ENCODE results near the gene IGF2R.

Gene IGF2R

DNA sequence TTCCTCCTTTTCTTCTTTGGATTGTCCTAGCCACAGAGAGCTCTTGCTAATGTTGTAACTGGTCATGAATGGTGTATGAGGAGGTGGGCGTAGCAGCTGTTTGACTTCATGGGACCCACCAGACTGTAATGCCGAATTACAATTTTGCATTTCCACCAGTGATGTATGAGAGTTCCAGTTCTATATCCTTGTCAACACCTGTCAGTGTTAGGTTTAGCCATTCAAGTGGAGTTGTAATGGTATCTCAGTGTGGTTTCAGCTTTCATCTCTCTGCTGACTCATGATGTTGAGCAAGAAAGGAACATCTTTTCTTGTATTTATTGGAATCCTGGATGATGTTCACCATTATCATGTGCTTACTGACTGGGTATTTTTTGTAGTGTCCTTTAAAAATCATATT is 5.1 kb downstream of the IGF2R start:
- TF ChIP-seq, protein P1, sequence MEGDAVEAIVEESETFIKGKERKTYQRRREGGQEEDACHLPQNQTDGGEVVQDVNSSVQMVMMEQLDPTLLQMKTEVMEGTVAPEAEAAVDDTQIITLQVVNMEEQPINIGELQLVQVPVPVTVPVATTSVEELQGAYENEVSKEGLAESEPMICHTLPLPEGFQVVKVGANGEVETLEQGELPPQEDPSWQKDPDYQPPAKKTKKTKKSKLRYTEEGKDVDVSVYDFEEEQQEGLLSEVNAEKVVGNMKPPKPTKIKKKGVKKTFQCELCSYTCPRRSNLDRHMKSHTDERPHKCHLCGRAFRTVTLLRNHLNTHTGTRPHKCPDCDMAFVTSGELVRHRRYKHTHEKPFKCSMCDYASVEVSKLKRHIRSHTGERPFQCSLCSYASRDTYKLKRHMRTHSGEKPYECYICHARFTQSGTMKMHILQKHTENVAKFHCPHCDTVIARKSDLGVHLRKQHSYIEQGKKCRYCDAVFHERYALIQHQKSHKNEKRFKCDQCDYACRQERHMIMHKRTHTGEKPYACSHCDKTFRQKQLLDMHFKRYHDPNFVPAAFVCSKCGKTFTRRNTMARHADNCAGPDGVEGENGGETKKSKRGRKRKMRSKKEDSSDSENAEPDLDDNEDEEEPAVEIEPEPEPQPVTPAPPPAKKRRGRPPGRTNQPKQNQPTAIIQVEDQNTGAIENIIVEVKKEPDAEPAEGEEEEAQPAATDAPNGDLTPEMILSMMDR (conservative IDR thresholded peaks at IDR 0.05; ENCODE audit: low read depth) = no peak
- no peak overlapping the region for H3K27ac ChIP-seq
- POLR2A ChIA-PET (ENCODE audit: low non-redundant PET) = no interaction called here
- CTCF ChIA-PET = interaction anchor here (0.6 kb wide), 1 partner anchor 26 kb away, joined by 3 read pairs; no protein-coding TSS in a partner anchor
- DNase-seq (ENCODE audit: low spot score) = peak; percentile 45

- CTCF ChIA-PET = no interaction called here
- POLR2A ChIA-PET (ENCODE audit: low non-redundant PET) = no interaction called here
- TF ChIP-seq, protein P1 (conservative IDR thresholded peaks at IDR 0.05; ENCODE audit: low read depth) = no peak
These were observed 6.0 kb downstream of the IGF2R start for GRCh38 chr6:159974932-159975331.

DNA sequence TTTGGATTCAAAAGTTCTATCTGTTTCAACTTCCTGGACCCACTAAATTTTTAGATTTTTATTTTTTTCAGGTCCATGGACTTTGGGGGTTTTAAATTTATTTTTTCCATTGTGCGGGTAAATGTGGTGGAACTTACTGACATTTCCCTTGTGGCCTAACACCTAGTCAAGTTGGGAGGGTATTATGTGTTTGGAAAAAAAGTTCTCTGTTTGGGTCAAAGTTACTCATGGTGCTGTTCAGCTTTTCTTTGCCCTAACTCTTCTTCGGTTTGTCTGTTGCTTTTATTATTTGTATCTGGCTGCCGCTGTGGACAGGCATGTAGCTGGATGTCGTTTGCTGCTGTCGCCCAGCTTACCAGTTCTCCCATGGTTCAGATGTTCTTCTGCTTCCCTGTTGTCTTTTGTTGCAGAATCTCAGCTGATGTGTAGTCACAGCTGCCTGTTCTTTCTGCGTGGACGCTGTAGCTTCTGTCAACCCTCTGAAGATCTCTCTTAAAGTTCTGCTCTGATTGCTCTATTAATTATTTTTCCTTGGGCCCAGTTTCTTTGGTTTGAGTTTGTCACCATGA is 7.9 kb downstream of the IGF2R start:
- TF ChIP-seq, protein P1 (conservative IDR thresholded peaks at IDR 0.05; ENCODE audit: low read depth) = no peak
- POLR2A ChIA-PET (ENCODE audit: low non-redundant PET) = no interaction called here
- H3K27ac ChIP-seq = peak overlapping the region; percentile 87
- CTCF ChIA-PET = interaction anchor here (1.2 kb wide), 1 partner anchor 12 kb away, joined by 3 read pairs; no protein-coding TSS in a partner anchor
- DNase-seq (ENCODE audit: low spot score) = no peak

More at GRCh38 chr6:159974932-159975331, 6.0 kb downstream of the IGF2R start:
- DNase-seq (ENCODE audit: low spot score) = no peak
- H3K27ac ChIP-seq = no peak overlapping the region; the same call in 1 of the 2 replicates

DNA sequence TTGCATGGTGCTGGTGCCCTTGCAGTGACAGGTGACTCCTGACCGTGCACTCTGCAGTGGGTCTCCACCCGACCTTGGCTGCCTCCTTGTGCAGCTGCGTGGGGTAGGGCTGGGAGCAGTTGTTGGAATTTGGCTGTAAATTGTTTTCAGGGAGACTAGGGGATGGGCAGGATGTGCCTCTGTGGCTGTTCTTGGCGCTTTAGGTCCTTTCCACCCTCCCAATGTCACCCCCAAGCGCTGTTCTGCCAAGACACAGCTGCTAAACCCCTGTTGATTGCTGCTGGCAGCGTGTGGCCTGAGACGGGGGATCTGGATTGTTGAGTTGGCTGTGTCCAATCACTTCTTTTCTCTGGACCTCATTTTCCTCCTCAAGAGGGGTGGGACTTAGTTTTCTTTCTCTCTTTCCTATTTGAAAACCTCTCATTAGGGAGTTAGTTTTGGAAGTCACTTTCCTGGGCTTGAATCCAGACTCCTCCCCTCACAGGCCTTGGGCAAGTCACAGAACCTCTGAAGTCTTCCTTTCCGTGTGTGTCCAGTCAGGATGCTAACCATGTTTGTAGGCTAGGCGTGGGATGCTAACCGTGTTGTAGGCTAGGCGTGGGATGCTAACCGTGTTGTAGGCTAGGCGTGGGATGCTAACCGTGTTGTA is 8.5 kb downstream of the IGF2R start:
- POLR2A ChIA-PET (ENCODE audit: low non-redundant PET) = no interaction called here
- CTCF ChIA-PET = interaction anchor here (1.2 kb wide), 1 partner anchor 11 kb away, joined by 3 read pairs; no protein-coding TSS in a partner anchor
- peak overlapping the region; percentile 87 for H3K27ac ChIP-seq
- DNase-seq (ENCODE audit: low spot score) = no peak
- TF ChIP-seq, protein P1 (conservative IDR thresholded peaks at IDR 0.05; ENCODE audit: low read depth) = no peak

DNA sequence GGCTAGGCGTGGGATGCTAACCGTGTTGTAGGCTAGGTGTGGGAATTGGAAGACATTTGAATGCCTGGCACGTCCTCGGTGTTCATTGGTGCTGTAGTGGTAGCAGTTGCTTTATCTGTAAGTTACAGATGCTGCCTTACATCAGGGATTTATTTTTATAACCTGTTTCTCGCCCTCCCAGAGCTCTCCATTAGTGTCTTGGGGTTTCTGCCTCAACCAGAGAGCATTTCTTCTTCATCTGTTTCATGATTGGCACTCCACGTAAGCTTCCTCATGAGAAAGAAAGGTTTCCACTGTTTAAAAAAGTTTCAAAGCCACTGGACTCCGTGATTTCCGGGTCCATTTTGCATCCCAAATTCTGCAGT is 9.0 kb downstream of the IGF2R start:
- no peak for DNase-seq (ENCODE audit: low spot score)
- TF ChIP-seq, protein P1 (conservative IDR thresholded peaks at IDR 0.05; ENCODE audit: low read depth) = no peak
- CTCF ChIA-PET = no interaction called here
- POLR2A ChIA-PET (ENCODE audit: low non-redundant PET) = no interaction called here
- peak overlapping the region; percentile 87 for H3K27ac ChIP-seq

DNA sequence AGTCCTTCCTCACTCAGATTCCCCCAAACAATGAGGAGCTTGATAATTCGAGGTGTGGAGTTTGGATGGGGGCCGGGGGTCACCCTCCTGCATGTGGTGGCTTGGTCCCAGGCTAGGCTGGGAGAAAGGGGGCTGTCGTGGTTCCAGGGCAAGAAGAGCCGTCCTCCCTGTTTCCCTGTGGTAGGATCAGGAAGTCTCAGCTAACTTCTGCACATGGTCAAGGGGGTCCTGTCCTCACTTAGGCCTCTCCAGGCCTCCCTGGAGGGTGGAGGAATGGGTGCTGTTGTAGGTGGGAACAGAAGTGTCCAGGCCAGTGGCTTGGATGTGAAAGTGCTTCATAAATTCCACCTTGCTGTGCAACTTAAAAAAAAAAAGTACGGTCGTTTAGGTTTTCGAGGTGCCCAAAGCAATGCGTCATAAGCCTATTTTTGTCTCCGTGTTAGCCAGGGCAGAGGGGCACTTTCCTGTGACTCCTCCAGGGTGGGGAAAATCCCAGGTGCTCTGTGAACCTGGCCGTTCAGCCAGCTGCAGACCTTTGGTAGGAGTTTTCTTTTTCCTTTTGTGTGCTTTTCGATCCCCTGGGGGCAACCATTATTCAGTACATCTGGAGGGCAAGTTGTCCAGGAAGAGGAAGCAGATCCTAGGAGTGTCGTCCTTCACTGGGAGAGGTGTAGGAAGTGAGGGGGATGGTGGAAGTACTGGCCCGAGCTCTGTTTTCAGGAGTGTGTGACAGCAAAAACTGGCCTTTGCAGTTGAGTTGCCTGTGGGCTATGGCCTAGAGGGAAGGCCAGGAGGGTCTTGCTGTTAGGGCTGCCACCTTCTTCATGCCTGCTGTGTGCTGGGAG is 9.6 kb downstream of the IGF2R start:
- TF ChIP-seq, protein P1 (conservative IDR thresholded peaks at IDR 0.05; ENCODE audit: low read depth) = no peak
- POLR2A ChIA-PET (ENCODE audit: low non-redundant PET) = no interaction called here
- peak; percentile 56 for DNase-seq (ENCODE audit: low spot score)
- CTCF ChIA-PET = interaction anchor here (0.6 kb wide), 2 partner anchors 138 to 241 kb away, joined by 3 read pairs; no protein-coding TSS in a partner anchor
- H3K27ac ChIP-seq = peak overlapping the region; percentile 87
